ENCODE results near the gene CTNNA3. TPM values are rescaled to one million over a fixed set of nuclear protein-coding genes. Genes with fewer than 3 reads are reported as not detected.

The CTNNA3 gene
- total and polyA plus RNA-seq, 4 experiments from 2014 or later, result not detected

- POLR2A ChIA-PET (ENCODE audit: partially characterized antibody), result no interaction called here
- Mint-ChIP-seq H3K9me3 (peaks cover 0 to 18% (median 4%) of the 10 kb centered on the region in 8 donors), H3K4me1 (no peaks in the 10 kb centered on the region), H3K27ac (no peak overlapping the region), H3K27me3 (no peaks in the 10 kb centered on the region), H3K36me3 (no peaks in the 10 kb centered on the region), H3K4me3 (no peak overlapping the region)
- CTCF ChIA-PET (ENCODE audit: partially characterized antibody), result no interaction called here
- no peaks in the 10 kb centered on the region for H3K36me3 ChIP-seq (ENCODE audit: insufficient read depth, low read length)
- no peak overlapping the region for H3K4me3 ChIP-seq (ENCODE audit: low read length in 2 of 2)
- H3K27me3 ChIP-seq (ENCODE audit: insufficient read depth, low read length), result no peaks in the 10 kb centered on the region
- no peak for DNase-seq
- H3K27ac ChIP-seq (ENCODE audit: low read depth, low read length), result no peak overlapping the region
- no peaks in the 10 kb centered on the region for H3K4me1 ChIP-seq (ENCODE audit: insufficient read depth, low read length)
- intact Hi-C loops (cut with micrococcal nuclease), result no loop called here
- H3K9me3 ChIP-seq (ENCODE audit: control insufficient read depth in 1 of 2, low read length in 2 of 2), result no peaks in the 10 kb centered on the region
Observed at GRCh38 chr10:66654861-66655260, 1041.1 kb downstream of the CTNNA3 start.

DNA sequence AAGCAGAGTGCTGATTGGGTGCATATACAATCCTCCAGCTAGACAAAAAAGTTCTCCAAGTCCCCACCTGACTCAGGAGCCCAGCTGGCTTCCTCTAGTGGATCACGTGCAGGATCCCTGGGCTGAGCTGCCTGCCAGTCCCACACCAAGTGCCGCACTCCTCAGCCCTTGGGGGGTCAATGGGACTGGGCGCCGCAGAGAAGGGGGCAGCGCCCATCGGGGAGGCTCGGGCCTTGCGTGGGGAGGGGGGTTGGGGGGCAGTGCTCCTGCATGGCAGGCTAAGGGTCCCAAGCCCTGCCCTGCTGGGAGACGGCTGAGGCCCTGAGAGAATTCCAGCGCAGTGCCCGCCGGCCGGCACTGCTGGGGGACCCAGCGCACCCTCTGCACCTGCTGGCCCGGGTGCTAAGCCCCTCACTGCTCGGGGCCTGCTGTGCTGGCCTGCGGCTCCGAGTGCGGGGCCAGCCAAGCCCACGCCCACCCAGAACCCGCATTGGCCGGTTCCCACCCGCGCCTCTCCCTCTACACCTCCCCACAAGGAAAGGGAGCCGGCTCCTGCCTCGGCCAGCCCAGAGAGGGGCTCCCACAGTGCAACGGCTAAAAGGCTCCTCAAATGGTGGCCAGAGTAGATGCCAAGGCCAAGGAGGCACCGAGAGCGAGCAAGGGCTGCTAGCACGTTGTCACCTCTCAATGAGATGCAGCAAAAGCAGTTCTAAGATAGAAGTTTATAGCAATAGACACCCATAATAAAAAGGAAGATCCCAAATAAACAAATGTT lies 1044.5 kb downstream of the CTNNA3 start:
- H3K27ac ChIP-seq (ENCODE audit: low read depth, low read length), result no peak overlapping the region
- intact Hi-C loops (cut with micrococcal nuclease), result no loop called here
- H3K4me3 ChIP-seq (ENCODE audit: low read length in 2 of 2), result no peak overlapping the region
- H3K9me3 ChIP-seq (ENCODE audit: control insufficient read depth in 1 of 2, low read length in 2 of 2), result no peaks in the 10 kb centered on the region
- Mint-ChIP-seq H3K9me3 (peaks cover 0 to 22% (median 10%) of the 10 kb centered on the region in 8 donors), H3K27ac (no peak overlapping the region), H3K4me1 (no peaks in the 10 kb centered on the region), H3K36me3 (no peaks in the 10 kb centered on the region), H3K27me3 (no peaks in the 10 kb centered on the region), H3K4me3 (no peak overlapping the region)
- no peaks in the 10 kb centered on the region for H3K36me3 ChIP-seq (ENCODE audit: insufficient read depth, low read length)
- no peak for DNase-seq
- H3K27me3 ChIP-seq (ENCODE audit: insufficient read depth, low read length), result no peaks in the 10 kb centered on the region
- POLR2A ChIA-PET (ENCODE audit: partially characterized antibody), result no interaction called here
- no peaks in the 10 kb centered on the region for H3K4me1 ChIP-seq (ENCODE audit: insufficient read depth, low read length)
- CTCF ChIA-PET (ENCODE audit: partially characterized antibody), result no interaction called here

DNA sequence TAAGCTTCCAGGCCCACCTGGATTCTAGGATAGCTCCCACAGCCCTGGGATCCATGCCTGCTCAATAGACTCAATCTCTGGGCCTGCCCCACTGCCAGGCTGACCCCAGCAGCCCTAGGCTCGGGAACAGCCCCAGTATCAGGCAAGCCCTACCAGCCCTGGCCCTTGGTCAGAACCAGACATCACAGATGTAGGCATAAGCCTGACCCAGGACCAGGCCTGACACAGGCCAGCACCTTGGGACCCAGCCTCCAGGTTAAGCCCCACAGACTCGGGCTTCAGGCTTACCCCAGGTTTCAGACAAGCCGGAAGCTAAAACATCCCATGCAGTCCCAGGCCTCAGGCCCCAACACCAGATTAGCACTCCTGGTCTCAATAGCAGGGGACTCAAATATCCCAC lies 1046.4 kb downstream of the CTNNA3 start:
- no peak for DNase-seq
- no peak overlapping the region for H3K27ac Mint-ChIP-seq

GRCh38 chr10:66642217-66642616 lies 1053.8 kb downstream of the CTNNA3 start:
- Mint-ChIP-seq H3K9me3 (peaks cover 0 to 7% (median 0%) of the 10 kb centered on the region in 8 donors), H3K27me3 (no peaks in the 10 kb centered on the region), H3K27ac (no peak overlapping the region), H3K36me3 (no peaks in the 10 kb centered on the region), H3K4me1 (no peaks in the 10 kb centered on the region), H3K4me3 (no peak overlapping the region)
- intact Hi-C loops (cut with micrococcal nuclease), result no loop called here
- no peak overlapping the region for H3K27ac ChIP-seq (ENCODE audit: low read depth, low read length)
- no peak for DNase-seq
- H3K9me3 ChIP-seq (ENCODE audit: control insufficient read depth in 1 of 2, low read length in 2 of 2), result no peaks in the 10 kb centered on the region
- H3K4me1 ChIP-seq (ENCODE audit: insufficient read depth, low read length), result no peaks in the 10 kb centered on the region
- POLR2A ChIA-PET (ENCODE audit: partially characterized antibody), result no interaction called here
- H3K27me3 ChIP-seq (ENCODE audit: insufficient read depth, low read length), result no peaks in the 10 kb centered on the region
- CTCF ChIA-PET (ENCODE audit: partially characterized antibody), result no interaction called here
- H3K36me3 ChIP-seq (ENCODE audit: insufficient read depth, low read length), result no peaks in the 10 kb centered on the region
- H3K4me3 ChIP-seq (ENCODE audit: low read length in 2 of 2), result no peak overlapping the region

More for the DNA sequence above, 1046.4 kb downstream of the CTNNA3 start:
- ChIA-PET CTCF (ENCODE audit: partially characterized antibody) (no interaction called here), POLR2A (ENCODE audit: partially characterized antibody) (no interaction called here)
- Histone ChIP-seq H3K9me3 (ENCODE audit: control insufficient read depth in 1 of 2, low read length in 2 of 2) (no peaks in the 10 kb centered on the region), H3K27me3 (ENCODE audit: insufficient read depth, low read length) (no peaks in the 10 kb centered on the region), H3K4me1 (ENCODE audit: insufficient read depth, low read length) (no peaks in the 10 kb centered on the region), H3K4me3 (ENCODE audit: low read length in 2 of 2) (no peak overlapping the region), H3K36me3 (ENCODE audit: insufficient read depth, low read length) (no peaks in the 10 kb centered on the region), H3K27ac (ENCODE audit: low read depth, low read length) (no peak overlapping the region)
- no peak overlapping the region for H3K4me3 Mint-ChIP-seq
- H3K27me3 Mint-ChIP-seq, result no peaks in the 10 kb centered on the region
- no peaks in the 10 kb centered on the region for H3K36me3 Mint-ChIP-seq
- intact Hi-C loops (cut with micrococcal nuclease), result no loop called here
- no peaks in the 10 kb centered on the region for H3K4me1 Mint-ChIP-seq
- peaks cover 0 to 22% (median 11%) of the 10 kb centered on the region in 8 donors for H3K9me3 Mint-ChIP-seq

DNA sequence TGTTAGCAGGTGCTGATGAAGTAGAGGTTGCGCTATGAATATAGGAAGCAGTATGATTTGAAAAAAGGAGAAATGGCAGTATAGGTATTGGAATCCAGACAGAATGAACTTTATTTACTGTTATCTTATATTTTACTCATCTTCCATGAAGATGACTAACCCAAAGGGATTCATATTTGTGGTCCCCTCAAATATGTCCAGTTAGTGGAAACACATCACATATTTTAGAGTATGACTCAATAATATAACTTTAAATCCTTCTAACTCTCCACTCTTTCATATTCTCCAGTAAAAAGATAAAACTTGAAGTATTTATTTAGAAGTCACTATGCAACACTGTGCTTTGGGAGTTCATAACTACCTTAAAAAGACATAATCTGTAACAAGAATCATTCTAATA lies 1056.6 kb downstream of the CTNNA3 start:
- intact Hi-C loops (cut with micrococcal nuclease), result no loop called here
- H3K27ac ChIP-seq (ENCODE audit: low read depth, low read length), result no peak overlapping the region
- H3K27me3 ChIP-seq (ENCODE audit: insufficient read depth, low read length), result no peaks in the 10 kb centered on the region
- no peak overlapping the region for H3K27ac Mint-ChIP-seq
- H3K4me1 Mint-ChIP-seq, result no peaks in the 10 kb centered on the region
- POLR2A ChIA-PET (ENCODE audit: partially characterized antibody), result no interaction called here
- DNase-seq, result no peak
- no peaks in the 10 kb centered on the region for H3K36me3 ChIP-seq (ENCODE audit: insufficient read depth, low read length)
- H3K4me3 Mint-ChIP-seq, result no peak overlapping the region
- H3K4me3 ChIP-seq (ENCODE audit: low read length in 2 of 2), result no peak overlapping the region
- no peaks in the 10 kb centered on the region for H3K9me3 ChIP-seq (ENCODE audit: control insufficient read depth in 1 of 2, low read length in 2 of 2)
- H3K27me3 Mint-ChIP-seq, result no peaks in the 10 kb centered on the region
- H3K36me3 Mint-ChIP-seq, result no peaks in the 10 kb centered on the region
- no peaks in the 10 kb centered on the region for H3K4me1 ChIP-seq (ENCODE audit: insufficient read depth, low read length)
- CTCF ChIA-PET (ENCODE audit: partially characterized antibody), result no interaction called here
- peaks cover 0 to 3% (median 0%) of the 10 kb centered on the region in 8 donors for H3K9me3 Mint-ChIP-seq

DNA sequence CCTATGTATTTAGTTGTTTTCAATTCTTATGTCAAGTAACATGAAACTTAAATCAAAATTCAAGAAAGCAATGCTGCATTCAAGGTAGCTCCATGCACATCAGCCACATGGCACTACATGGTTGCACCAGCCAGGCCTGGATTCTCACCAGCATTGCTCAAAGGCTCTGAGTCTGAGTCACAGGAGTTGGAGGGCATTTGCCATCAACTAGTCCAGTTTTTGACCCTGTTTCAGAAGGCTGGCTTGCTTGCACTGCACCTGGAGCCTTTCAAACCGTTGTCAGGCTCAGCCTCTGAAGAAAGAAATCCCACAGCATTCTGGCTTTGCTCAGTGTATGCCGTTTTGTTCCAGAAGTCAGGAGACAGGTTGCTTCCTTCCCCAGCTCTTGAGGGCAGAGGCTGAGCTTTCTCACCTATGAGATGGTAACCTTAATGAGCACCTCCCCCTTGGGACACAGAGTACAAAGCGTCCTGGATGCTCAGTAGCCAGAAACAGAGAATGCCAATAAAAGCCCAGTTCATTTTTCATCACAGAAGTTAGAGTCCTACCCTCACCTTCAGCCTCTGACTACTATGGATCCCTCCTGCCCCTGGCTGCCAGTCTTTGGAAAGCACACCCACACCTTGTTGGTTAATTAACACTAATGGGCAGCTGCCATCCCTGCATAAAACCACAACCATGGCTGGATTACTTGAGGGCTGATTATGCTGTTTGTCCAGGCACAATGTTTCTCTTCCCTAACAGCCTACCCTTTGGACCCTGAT lies 1058.5 kb downstream of the CTNNA3 start:
- intact Hi-C loops (cut with micrococcal nuclease), result no loop called here
- Mint-ChIP-seq H3K27me3 (no peaks in the 10 kb centered on the region), H3K9me3 (peaks cover 0 to 3% (median 0%) of the 10 kb centered on the region in 8 donors), H3K4me1 (no peaks in the 10 kb centered on the region), H3K27ac (no peak overlapping the region), H3K36me3 (no peaks in the 10 kb centered on the region), H3K4me3 (no peak overlapping the region)
- Histone ChIP-seq H3K4me1 (ENCODE audit: insufficient read depth, low read length) (no peaks in the 10 kb centered on the region), H3K4me3 (ENCODE audit: low read length in 2 of 2) (no peak overlapping the region), H3K36me3 (ENCODE audit: insufficient read depth, low read length) (no peaks in the 10 kb centered on the region), H3K9me3 (ENCODE audit: control insufficient read depth in 1 of 2, low read length in 2 of 2) (no peaks in the 10 kb centered on the region), H3K27ac (ENCODE audit: low read depth, low read length) (no peak overlapping the region), H3K27me3 (ENCODE audit: insufficient read depth, low read length) (no peaks in the 10 kb centered on the region)
- ChIA-PET CTCF (ENCODE audit: partially characterized antibody) (no interaction called here), POLR2A (ENCODE audit: partially characterized antibody) (no interaction called here)
- no peak for DNase-seq

DNA sequence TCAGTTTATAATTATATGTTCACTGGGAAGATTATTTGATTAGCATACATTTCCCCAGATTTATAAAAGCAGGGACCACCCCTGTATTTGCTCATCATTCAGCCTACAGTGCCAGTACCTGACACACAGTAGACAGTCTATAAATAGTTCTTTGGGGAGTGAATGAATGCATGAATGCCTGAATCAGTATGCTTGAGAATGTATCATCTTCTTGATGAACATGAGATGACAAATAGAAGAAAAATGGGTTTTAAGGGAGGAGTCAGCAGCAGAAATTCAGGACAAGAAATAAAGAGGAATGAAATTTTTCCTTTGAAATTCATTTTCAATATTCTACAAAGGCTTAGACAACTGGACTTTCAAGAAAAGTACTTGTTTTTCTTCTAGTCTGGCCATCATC lies 1066.0 kb downstream of the CTNNA3 start:
- Mint-ChIP-seq H3K4me3 (no peak overlapping the region), H3K4me1 (no peaks in the 10 kb centered on the region), H3K9me3 (peaks cover 0 to 10% (median 1%) of the 10 kb centered on the region in 8 donors), H3K36me3 (no peaks in the 10 kb centered on the region), H3K27me3 (no peaks in the 10 kb centered on the region), H3K27ac (no peak overlapping the region)
- ChIA-PET CTCF (ENCODE audit: partially characterized antibody) (no interaction called here), POLR2A (ENCODE audit: partially characterized antibody) (no interaction called here)
- H3K4me3 ChIP-seq (ENCODE audit: low read length in 2 of 2), result no peak overlapping the region
- no peak overlapping the region for H3K27ac ChIP-seq (ENCODE audit: low read depth, low read length)
- H3K9me3 ChIP-seq (ENCODE audit: control insufficient read depth in 1 of 2, low read length in 2 of 2), result no peaks in the 10 kb centered on the region
- H3K36me3 ChIP-seq (ENCODE audit: insufficient read depth, low read length), result no peaks in the 10 kb centered on the region
- no peaks in the 10 kb centered on the region for H3K27me3 ChIP-seq (ENCODE audit: insufficient read depth, low read length)
- DNase-seq, result no peak
- H3K4me1 ChIP-seq (ENCODE audit: insufficient read depth, low read length), result no peaks in the 10 kb centered on the region
- intact Hi-C loops (cut with micrococcal nuclease), result no loop called here
